ENCODE results near the gene FTSJ1.
"Not testable (repeated sequence)": the region's sequence is repeated elsewhere in the genome, so short reads cannot be mapped to it uniquely, and the experiment has no call there.

Gene FTSJ1

GRCh38 chrX:48475774-48476577 is at the start of gene FTSJ1:
TSS of gene FTSJ1 (plus strand) at chrX:48476199. CDS start at chrX:48478048, 1,849 bp downstream.
- peak; percentile 90 for DNase-seq

- not testable (repeated sequence) for DNase-seq
These were observed 48.8 kb upstream of the FTSJ1 start for GRCh38 chrX:48427027-48427716.

- DNase-seq: not testable (repeated sequence)
These were observed 46.4 kb upstream of the FTSJ1 start for GRCh38 chrX:48429606-48430005.

- not testable (repeated sequence) for DNase-seq
These were observed 45.8 kb upstream of the FTSJ1 start for GRCh38 chrX:48430166-48430565.

GRCh38 chrX:48433713-48434112 is 42.3 kb upstream of the FTSJ1 start:
- DNase-seq: not testable (repeated sequence)

- not testable (repeated sequence) for DNase-seq
These were observed 28.8 kb upstream of the FTSJ1 start for GRCh38 chrX:48447201-48447600.

GRCh38 chrX:48450076-48450475 is 25.9 kb upstream of the FTSJ1 start:
- no peak for DNase-seq

GRCh38 chrX:48451708-48452107 is 24.3 kb upstream of the FTSJ1 start:
- no peak for DNase-seq

- no peak for DNase-seq
These were observed 19.2 kb upstream of the FTSJ1 start for GRCh38 chrX:48456628-48457331.

GRCh38 chrX:48458711-48459110 is 17.3 kb upstream of the FTSJ1 start:
- DNase-seq: no peak

GRCh38 chrX:48459483-48459882 is 16.5 kb upstream of the FTSJ1 start:
- no peak for DNase-seq

- DNase-seq: no peak
These were observed 16.0 kb upstream of the FTSJ1 start for GRCh38 chrX:48460031-48460430.

- DNase-seq: no peak
These were observed 15.4 kb upstream of the FTSJ1 start for GRCh38 chrX:48460606-48461005.

- DNase-seq: no peak
These were observed 14.2 kb upstream of the FTSJ1 start for GRCh38 chrX:48461830-48462229.

GRCh38 chrX:48465336-48465933 is 10.6 kb upstream of the FTSJ1 start:
- no peak for DNase-seq

- DNase-seq: no peak
These were observed 9.3 kb upstream of the FTSJ1 start for GRCh38 chrX:48466696-48467095.

- no peak for DNase-seq
These were observed 8.7 kb upstream of the FTSJ1 start for GRCh38 chrX:48467281-48467761.

GRCh38 chrX:48468247-48468671 is 7.7 kb upstream of the FTSJ1 start:
- peak; percentile 47 for DNase-seq

- peak; percentile 31 for DNase-seq
These were observed 7.0 kb upstream of the FTSJ1 start for GRCh38 chrX:48468693-48469691.

- DNase-seq: no peak
These were observed 5.7 kb upstream of the FTSJ1 start, which contains the start of gene SLC38A5 for GRCh38 chrX:48470110-48470832. TSS of gene SLC38A5 (minus strand) at chrX:48470260. CDS start at chrX:48467924, 2,336 bp downstream.

- DNase-seq: no peak
These were observed 5.2 kb upstream of the FTSJ1 start for GRCh38 chrX:48470833-48471118.
